Measurements from ENCODE around the gene SCRN1. TPM values are rescaled to one million over a fixed set of nuclear protein-coding genes. Genes with fewer than 3 reads are reported as not detected.
A peak's percentile ranks its signal among the peaks of the same experiment; 100 is the strongest.

SCRN1 gene
- total and polyA plus RNA-seq, 5 donors, result 10.1 to 30.9 (median 29.0) TPM

GRCh38 chr7:29924684-29925083 lies 64.9 kb downstream of the SCRN1 start:
- WGBS, result 90% methylated on average over 2 of the region's 2 CpGs
- Histone ChIP-seq H3K9me3 (ENCODE audit: control insufficient read depth, low read length) (no peaks in the 10 kb centered on the region), H3K27me3 (ENCODE audit: control insufficient read depth, insufficient read depth) (no peaks in the 10 kb centered on the region), H3K4me1 (ENCODE audit: control insufficient read depth, insufficient read depth, low read length) (no peaks in the 10 kb centered on the region), H3K27ac (ENCODE audit: low read length) (no peak overlapping the region), H3K4me3 (ENCODE audit: low read length) (no peak overlapping the region)
- DNase-seq (no peak), ATAC-seq (no peak)
- intact Hi-C loops (cut with DNase I), result loop anchor here in 3 of 4 donors (5.0 to 10.0 kb wide), 2 partner anchors 177 to 290 kb away; no protein-coding TSS in a partner anchor

DNA sequence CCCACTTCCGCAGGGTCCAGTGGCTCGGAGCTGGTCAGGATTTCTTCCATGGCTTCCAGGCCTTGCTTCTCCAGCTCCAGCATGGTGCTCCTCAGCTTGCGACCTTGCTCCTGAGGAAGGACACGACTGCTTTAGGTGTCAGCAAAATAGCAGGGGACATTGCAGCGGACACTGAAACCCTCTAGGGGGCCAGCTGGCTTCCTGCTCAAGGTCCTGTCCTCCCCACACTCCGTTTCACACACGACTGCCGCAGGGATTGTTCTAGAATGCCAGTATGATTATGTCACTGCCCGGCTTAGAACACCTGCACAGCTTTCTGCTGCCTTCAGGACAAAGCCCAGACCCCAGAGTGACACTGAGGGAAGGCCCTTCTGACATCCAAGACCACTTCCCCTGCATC lies 65.6 kb downstream of the SCRN1 start:
- H3K4me1 ChIP-seq (ENCODE audit: control insufficient read depth, insufficient read depth, low read length), result no peaks in the 10 kb centered on the region
- no peak for ATAC-seq
- no peak for DNase-seq
- H3K27ac ChIP-seq (ENCODE audit: low read length), result no peak overlapping the region
- no peaks in the 10 kb centered on the region for H3K27me3 ChIP-seq (ENCODE audit: control insufficient read depth, insufficient read depth)
- no peaks in the 10 kb centered on the region for H3K9me3 ChIP-seq (ENCODE audit: control insufficient read depth, low read length)
- no peak overlapping the region for H3K4me3 ChIP-seq (ENCODE audit: low read length)
- 68% methylated on average over 9 of the region's 9 CpGs for WGBS
- intact Hi-C loops (cut with DNase I), result loop anchor here in 3 of 4 donors (5.0 to 10.0 kb wide), 2 partner anchors 177 to 289 kb away; no protein-coding TSS in a partner anchor

DNA sequence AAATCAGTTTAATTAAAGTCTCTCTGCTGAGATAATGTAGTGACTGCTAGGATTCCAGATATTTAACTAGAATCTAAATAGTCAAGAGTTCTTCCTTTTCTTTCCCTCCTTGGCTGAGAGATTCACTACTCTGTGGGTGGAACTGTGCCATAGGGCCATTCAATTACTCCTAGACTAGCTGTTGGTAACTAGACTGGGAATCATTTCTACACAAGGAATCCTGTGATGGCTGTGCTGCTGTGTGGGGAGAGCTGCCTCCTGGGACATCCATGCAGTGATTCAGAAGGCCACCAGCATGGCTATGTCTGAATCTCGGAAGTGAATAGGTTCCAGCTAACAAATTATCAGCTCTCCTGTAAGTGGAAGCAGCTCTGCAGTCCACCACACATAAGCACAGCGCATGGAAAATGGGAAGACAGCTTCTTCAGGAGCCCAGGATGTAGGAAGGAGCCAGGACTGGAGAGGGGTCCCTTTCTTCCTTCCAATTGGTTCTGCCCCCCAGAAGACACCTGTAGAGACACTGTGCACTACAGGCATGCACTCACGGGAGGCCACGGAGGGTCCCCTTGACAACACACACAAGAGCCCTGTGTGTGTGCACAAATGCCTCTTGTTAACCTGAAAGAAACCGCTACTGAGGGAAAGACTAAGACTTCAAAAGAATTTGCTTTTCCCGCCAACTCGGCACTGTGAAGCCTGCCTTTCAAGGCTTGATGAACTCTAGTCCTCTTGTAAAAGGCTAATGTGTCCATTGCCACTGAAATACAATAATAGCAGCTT lies 66.5 kb downstream of the SCRN1 start:
- Histone ChIP-seq H3K27ac (ENCODE audit: low read length) (no peak overlapping the region), H3K9me3 (ENCODE audit: control insufficient read depth, low read length) (no peaks in the 10 kb centered on the region), H3K4me1 (ENCODE audit: control insufficient read depth, insufficient read depth, low read length) (no peaks in the 10 kb centered on the region), H3K4me3 (ENCODE audit: low read length) (no peak overlapping the region), H3K27me3 (ENCODE audit: control insufficient read depth, insufficient read depth) (no peaks in the 10 kb centered on the region)
- DNase-seq, result no peak
- intact Hi-C loops (cut with DNase I), result loop anchor here in 3 of 4 donors (5.0 to 10.0 kb wide), 2 partner anchors 176 to 288 kb away; no protein-coding TSS in a partner anchor
- 88% methylated on average over 7 of the region's 7 CpGs for WGBS
- no peak for ATAC-seq

DNA sequence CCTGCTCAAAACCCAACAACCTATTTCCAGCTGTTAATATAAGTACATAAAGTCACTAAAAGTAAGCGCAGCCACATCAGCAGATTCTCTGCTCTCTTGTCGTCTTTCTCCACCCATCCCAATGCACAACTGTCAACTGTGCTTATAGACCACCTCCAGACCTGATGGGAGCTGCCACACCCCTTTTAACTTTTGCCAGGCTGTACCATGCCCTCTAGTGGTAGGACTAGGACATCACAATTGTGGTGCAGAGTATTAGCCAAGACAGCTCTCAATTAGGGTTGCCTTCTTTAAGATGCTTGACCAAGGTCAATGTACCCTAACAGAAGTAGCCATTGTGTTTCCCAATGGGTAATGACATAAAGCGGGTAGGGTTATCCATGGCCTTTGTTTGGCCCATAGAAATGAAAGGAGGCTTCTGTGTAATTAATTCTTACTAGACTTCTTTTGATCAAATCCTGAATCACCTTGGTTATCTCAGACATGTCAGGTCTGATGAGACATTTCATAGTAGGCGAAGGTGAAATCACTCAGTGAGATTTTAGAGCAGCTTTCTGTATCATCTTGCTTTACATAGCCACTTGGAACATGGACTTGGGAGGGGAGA lies 68.1 kb downstream of the SCRN1 start:
- intact Hi-C loops (cut with DNase I), result loop anchor here in 3 of 4 donors (5.0 to 10.0 kb wide), 2 partner anchors 174 to 287 kb away; no protein-coding TSS in a partner anchor
- DNase-seq, result no peak
- Histone ChIP-seq H3K4me3 (ENCODE audit: low read length) (no peak overlapping the region), H3K27me3 (ENCODE audit: control insufficient read depth, insufficient read depth) (no peaks in the 10 kb centered on the region), H3K27ac (ENCODE audit: low read length) (no peak overlapping the region), H3K4me1 (ENCODE audit: control insufficient read depth, insufficient read depth, low read length) (no peaks in the 10 kb centered on the region), H3K9me3 (ENCODE audit: control insufficient read depth, low read length) (no peaks in the 10 kb centered on the region)
- WGBS, result 43% methylated on average over 4 of the region's 4 CpGs
- ATAC-seq, result peak; percentile 76 to 90

GRCh38 chr7:29920491-29920890 lies 69.1 kb downstream of the SCRN1 start:
- H3K27ac ChIP-seq (ENCODE audit: low read length), result no peak overlapping the region
- intact Hi-C loops (cut with DNase I), result loop anchor here in 3 of 4 donors (5.0 to 10.0 kb wide), 2 partner anchors 173 to 286 kb away; no protein-coding TSS in a partner anchor
- 70% methylated on average over 5 of the region's 5 CpGs for WGBS
- DNase-seq (no peak), ATAC-seq (no peak)
- no peaks in the 10 kb centered on the region for H3K4me1 ChIP-seq (ENCODE audit: control insufficient read depth, insufficient read depth, low read length)
- H3K4me3 ChIP-seq (ENCODE audit: low read length), result no peak overlapping the region
- no peaks in the 10 kb centered on the region for H3K9me3 ChIP-seq (ENCODE audit: control insufficient read depth, low read length)
- no peaks in the 10 kb centered on the region for H3K27me3 ChIP-seq (ENCODE audit: control insufficient read depth, insufficient read depth)

GRCh38 chr7:29919790-29920189 lies 69.8 kb downstream of the SCRN1 start:
- no peaks in the 10 kb centered on the region for H3K9me3 ChIP-seq (ENCODE audit: control insufficient read depth, low read length)
- ATAC-seq, result no peak
- H3K4me1 ChIP-seq (ENCODE audit: control insufficient read depth, insufficient read depth, low read length), result no peaks in the 10 kb centered on the region
- DNase-seq, result no peak
- no peaks in the 10 kb centered on the region for H3K27me3 ChIP-seq (ENCODE audit: control insufficient read depth, insufficient read depth)
- H3K27ac ChIP-seq (ENCODE audit: low read length), result no peak overlapping the region
- intact Hi-C loops (cut with DNase I), result loop anchor here (5.0 to 10.0 kb wide), 5 partner anchors 155 to 285 kb away; no protein-coding TSS in a partner anchor
- 88% methylated on average over 5 of the region's 5 CpGs for WGBS
- no peak overlapping the region for H3K4me3 ChIP-seq (ENCODE audit: low read length)

- intact Hi-C loops (cut with DNase I), result loop anchor here in 2 of 4 donors (10.0 kb wide), 3 partner anchors 154 to 274 kb away; no protein-coding TSS in a partner anchor
- Histone ChIP-seq H3K4me1 (ENCODE audit: control insufficient read depth, insufficient read depth, low read length) (no peaks in the 10 kb centered on the region), H3K27ac (ENCODE audit: low read length) (no peak overlapping the region), H3K9me3 (ENCODE audit: control insufficient read depth, low read length) (no peaks in the 10 kb centered on the region), H3K27me3 (ENCODE audit: control insufficient read depth, insufficient read depth) (no peaks in the 10 kb centered on the region), H3K4me3 (ENCODE audit: low read length) (no peak overlapping the region)
- ATAC-seq, result no peak
- 92% methylated on average over 4 of the region's 4 CpGs for WGBS
- no peak for DNase-seq
These were observed 70.8 kb downstream of the SCRN1 start for GRCh38 chr7:29918850-29919249.

- WGBS, result 81% methylated on average over 4 of the region's 4 CpGs
- Histone ChIP-seq H3K9me3 (ENCODE audit: control insufficient read depth, low read length) (no peaks in the 10 kb centered on the region), H3K27me3 (ENCODE audit: control insufficient read depth, insufficient read depth) (no peaks in the 10 kb centered on the region), H3K4me1 (ENCODE audit: control insufficient read depth, insufficient read depth, low read length) (no peaks in the 10 kb centered on the region), H3K4me3 (ENCODE audit: low read length) (no peak overlapping the region), H3K27ac (ENCODE audit: low read length) (no peak overlapping the region)
- no peak for DNase-seq
- intact Hi-C loops (cut with DNase I), result loop anchor here in 2 of 4 donors (10.0 kb wide), 3 partner anchors 153 to 273 kb away; no protein-coding TSS in a partner anchor
- no peak for ATAC-seq
These were observed 72.0 kb downstream of the SCRN1 start for GRCh38 chr7:29917641-29918040.

GRCh38 chr7:29915481-29916215 lies 74.0 kb downstream of the SCRN1 start:
- DNase-seq (no peak), ATAC-seq (no peak)
- intact Hi-C loops (cut with DNase I), result loop anchor here in 2 of 4 donors (10.0 kb wide), 3 partner anchors 151 to 271 kb away; no protein-coding TSS in a partner anchor
- no peaks in the 10 kb centered on the region for H3K27me3 ChIP-seq (ENCODE audit: control insufficient read depth, insufficient read depth)
- no peak overlapping the region for H3K4me3 ChIP-seq (ENCODE audit: low read length)
- WGBS, result 41% methylated on average over 7 of the region's 7 CpGs
- no peaks in the 10 kb centered on the region for H3K9me3 ChIP-seq (ENCODE audit: control insufficient read depth, low read length)
- H3K4me1 ChIP-seq (ENCODE audit: control insufficient read depth, insufficient read depth, low read length), result no peaks in the 10 kb centered on the region
- H3K27ac ChIP-seq (ENCODE audit: low read length), result no peak overlapping the region

GRCh38 chr7:29914180-29914579 lies 75.4 kb downstream of the SCRN1 start:
- intact Hi-C loops (cut with DNase I), result loop anchor here in 2 of 4 donors (10.0 kb wide), 3 partner anchors 149 to 269 kb away; no protein-coding TSS in a partner anchor
- Histone ChIP-seq H3K4me3 (ENCODE audit: low read length) (no peak overlapping the region), H3K4me1 (ENCODE audit: control insufficient read depth, insufficient read depth, low read length) (no peaks in the 10 kb centered on the region), H3K27ac (ENCODE audit: low read length) (no peak overlapping the region), H3K27me3 (ENCODE audit: control insufficient read depth, insufficient read depth) (no peaks in the 10 kb centered on the region), H3K9me3 (ENCODE audit: control insufficient read depth, low read length) (no peaks in the 10 kb centered on the region)
- 86% methylated on average over 4 of the region's 4 CpGs for WGBS
- no peak for ATAC-seq
- DNase-seq, result no peak

Measured in right cardiac atrium (tissue), 5 donors.